Mesendoderm (in vitro differentiated cells): ENCODE measurements around the gene ARF6.
"Not testable (repeated sequence)": the region's sequence is repeated elsewhere in the genome, so short reads cannot be mapped to it uniquely, and the experiment has no call there.

Experiments used
- DNase-seq: peaks from one replicate; pipeline ENCODE4 v3.0.0; 2013
- H2AK5ac ChIP-seq: 2 replicates; pipeline ENCODE4 v1.6.1; 2013; ENCODE audit warnings: low read length, inconsistent platforms
- H2BK120ac ChIP-seq: 2 replicates; pipeline ENCODE4 v1.6.1; 2013; ENCODE audit warnings: low read depth, mild to moderate bottlenecking, low read length, moderate library complexity, mixed read lengths
- H2BK15ac ChIP-seq: replicated peaks from 2 replicates; pipeline ENCODE4 v1.6.1; 2013; ENCODE audit warnings: low read depth, mild to moderate bottlenecking, moderate library complexity
- H2BK5ac ChIP-seq: 2 replicates; pipeline ENCODE4 v1.6.1; 2013; ENCODE audit warnings: low read length, inconsistent platforms
- H3K18ac ChIP-seq: 2 replicates; pipeline ENCODE4 v1.6.1; 2013; ENCODE audit warnings: mild to moderate bottlenecking, low read length, mixed read lengths
- H3K23ac ChIP-seq: one replicate; pipeline ENCODE4 v1.6.1; 2013; ENCODE audit warnings: low read length
- H3K27ac ChIP-seq: 2 replicates; pipeline ENCODE4 v1.5.1; 2013; ENCODE audit warnings: low read depth, mild to moderate bottlenecking, inconsistent platforms, low read length, moderate library complexity
- H3K27me3 ChIP-seq: 2 replicates; pipeline ENCODE4 v1.6.1; 2013; ENCODE audit warnings: low read length, control low read depth, mild to moderate bottlenecking, inconsistent platforms; ENCODE audit not compliant: insufficient read depth, poor library complexity
- H3K36me3 ChIP-seq: 2 replicates; pipeline ENCODE4 v1.6.1; 2013; ENCODE audit warnings: low read length, inconsistent platforms; ENCODE audit not compliant: control insufficient read depth, insufficient read depth
- H3K4ac ChIP-seq: one replicate; pipeline ENCODE4 v1.6.1; 2013; ENCODE audit warnings: low read depth, mild to moderate bottlenecking, low read length, moderate library complexity
- H3K4me1 ChIP-seq: 2 replicates; pipeline ENCODE4 v1.6.1; 2013; ENCODE audit warnings: low read depth, low read length, inconsistent platforms; ENCODE audit not compliant: control insufficient read depth
- H3K4me2 ChIP-seq: 2 replicates; pipeline ENCODE4 v1.6.1; 2013; ENCODE audit warnings: low read length
- H3K4me3 ChIP-seq: 2 replicates; pipeline ENCODE4 v1.5.1; 2013; ENCODE audit warnings: mild to moderate bottlenecking, low read length
- H3K56ac ChIP-seq: one replicate; pipeline ENCODE4 v1.6.1; 2013; ENCODE audit warnings: low read length
- H3K79me1 ChIP-seq: 2 replicates; pipeline ENCODE4 v1.6.1; 2013; ENCODE audit warnings: low read length, inconsistent platforms
- H3K79me2 ChIP-seq: 2 replicates; pipeline ENCODE4 v1.6.1; 2013; ENCODE audit warnings: mild to moderate bottlenecking, low read length; ENCODE audit not compliant: control insufficient read depth, insufficient read depth
- H3K9ac ChIP-seq: 2 replicates; pipeline ENCODE4 v1.6.1; 2013; ENCODE audit warnings: low read length, inconsistent platforms
- H4K5ac ChIP-seq: one replicate; pipeline ENCODE4 v1.6.1; 2013; ENCODE audit warnings: low read length
- H4K8ac ChIP-seq: one replicate; pipeline ENCODE4 v1.6.1; 2013; ENCODE audit warnings: low read depth, mild to moderate bottlenecking, control low read depth, low read length, moderate library complexity
- WGBS: extraction: QIAGEN DNeasy Blood & Tissue Kit; methylation state at CpG from one replicate; pipeline ENCODE4 v1.1.7; 2013; ENCODE audit warnings: low lambda C conversion rate, missing lambda C conversion rate; ENCODE audit not compliant: insufficient coverage; ENCODE audit errors: extremely low coverage; 5-methylcytosine and 5-hydroxymethylcytosine counted together

Gene ARF6

DNA sequence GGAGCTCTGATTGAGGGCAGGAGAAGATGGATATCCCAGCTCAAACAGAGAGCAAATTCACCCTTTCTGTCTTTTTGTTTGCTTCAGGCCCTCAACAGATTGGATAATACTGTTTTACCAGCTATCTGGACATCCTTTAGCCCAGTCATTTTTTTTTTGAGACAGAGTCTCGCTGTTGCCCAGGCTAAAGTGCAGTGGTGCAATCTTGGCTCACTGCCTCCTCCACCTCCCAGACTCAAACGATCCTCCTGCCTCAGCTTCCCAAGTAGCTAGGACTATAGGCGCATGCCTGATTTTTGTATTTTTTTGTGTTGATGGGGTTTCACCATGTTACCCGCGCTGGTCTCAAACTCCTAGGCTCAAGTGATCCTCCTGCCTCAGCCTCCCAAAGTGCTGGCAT lies 40.8 kb downstream of the ARF6 start:
- Histone ChIP-seq H3K56ac (no peak overlapping the region), H3K27me3 (no peaks in the 10 kb centered on the region)
- DNase-seq = no peak

DNA sequence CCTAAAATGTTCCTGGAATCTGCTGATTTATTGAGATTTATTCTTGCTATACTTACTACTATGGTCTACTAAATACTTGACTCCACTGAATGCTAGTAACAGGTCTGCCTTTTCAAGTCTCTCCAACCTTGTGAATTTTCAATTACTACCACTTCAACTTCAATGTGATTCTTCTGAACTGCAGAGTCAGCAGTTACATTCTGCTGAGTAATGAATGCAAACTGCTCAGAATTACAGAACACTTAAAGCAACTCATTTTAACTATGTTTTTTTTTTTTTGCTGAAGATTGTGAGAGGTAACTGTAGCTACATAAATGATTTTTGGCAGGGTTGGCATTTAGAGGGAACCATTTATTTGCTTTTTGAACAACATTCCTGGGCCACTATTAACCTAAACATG lies 41.8 kb downstream of the ARF6 start:
- Histone ChIP-seq H3K4me3 (no peak overlapping the region), H3K27ac (no peak overlapping the region), H3K4me2 (no peak overlapping the region), H2AK5ac (no peak overlapping the region), H3K23ac (no peak overlapping the region), H4K8ac (no peak overlapping the region), H2BK15ac (no peak overlapping the region), H3K4ac (no peak overlapping the region), H3K9ac (no peak overlapping the region), H3K56ac (no peak overlapping the region), H3K79me1 (no peaks in the 10 kb centered on the region), H3K36me3 (no peaks in the 10 kb centered on the region), H3K79me2 (no peaks in the 10 kb centered on the region), H2BK5ac (no peak overlapping the region), H3K18ac (no peak overlapping the region), H3K27me3 (no peaks in the 10 kb centered on the region), H4K5ac (no peak overlapping the region), H3K4me1 (no peaks in the 10 kb centered on the region), H2BK120ac (no peak overlapping the region)
- DNase-seq = no peak

More for the DNA sequence above, 40.8 kb downstream of the ARF6 start:
- Histone ChIP-seq H2AK5ac (no peak overlapping the region), H2BK5ac (no peak overlapping the region), H3K27ac (no peak overlapping the region), H3K4me2 (no peak overlapping the region), H3K4ac (no peak overlapping the region), H3K4me3 (no peak overlapping the region), H3K36me3 (no peaks in the 10 kb centered on the region), H3K79me1 (no peaks in the 10 kb centered on the region), H3K23ac (no peak overlapping the region), H3K79me2 (no peaks in the 10 kb centered on the region), H2BK15ac (no peak overlapping the region), H3K4me1 (no peaks in the 10 kb centered on the region), H3K18ac (no peak overlapping the region), H4K5ac (no peak overlapping the region), H2BK120ac (no peak overlapping the region), H3K9ac (no peak overlapping the region), H4K8ac (no peak overlapping the region)
- WGBS = no CpG with 5 or more reads among the region's 5 CpGs

DNA sequence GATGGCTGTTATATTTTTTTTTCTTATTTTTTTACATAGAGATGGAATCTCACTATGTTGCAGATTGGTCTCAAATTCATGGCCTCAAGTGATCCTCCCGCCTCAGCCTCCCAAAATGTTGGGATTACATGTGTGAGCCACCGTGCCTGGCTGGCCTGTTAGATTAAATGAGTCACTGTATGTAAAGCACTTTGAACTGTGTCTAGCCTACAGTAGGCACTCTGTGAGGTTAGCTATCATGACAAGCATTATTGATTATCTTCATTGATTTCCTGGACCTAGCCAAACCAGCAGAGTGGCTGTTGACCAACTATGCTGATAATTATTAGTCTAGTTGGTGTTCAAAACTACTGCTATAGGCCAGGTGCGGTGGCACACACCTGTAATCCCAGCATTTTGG lies 42.6 kb downstream of the ARF6 start:
- Histone ChIP-seq H3K27ac (no peak overlapping the region), H3K4me2 (no peak overlapping the region), H3K4me3 (no peak overlapping the region), H3K56ac (no peak overlapping the region), H3K27me3 (no peaks in the 10 kb centered on the region), H3K36me3 (no peaks in the 10 kb centered on the region), H2BK120ac (no peak overlapping the region), H4K8ac (no peak overlapping the region), H2BK15ac (no peak overlapping the region), H3K23ac (no peak overlapping the region), H3K18ac (no peak overlapping the region), H3K4me1 (no peaks in the 10 kb centered on the region), H3K79me2 (no peaks in the 10 kb centered on the region), H4K5ac (no peak overlapping the region), H3K9ac (no peak overlapping the region), H2AK5ac (no peak overlapping the region), H3K79me1 (no peaks in the 10 kb centered on the region), H2BK5ac (no peak overlapping the region), H3K4ac (no peak overlapping the region)
- WGBS = no CpG with 5 or more reads among the region's 3 CpGs
- no peak for DNase-seq

DNA sequence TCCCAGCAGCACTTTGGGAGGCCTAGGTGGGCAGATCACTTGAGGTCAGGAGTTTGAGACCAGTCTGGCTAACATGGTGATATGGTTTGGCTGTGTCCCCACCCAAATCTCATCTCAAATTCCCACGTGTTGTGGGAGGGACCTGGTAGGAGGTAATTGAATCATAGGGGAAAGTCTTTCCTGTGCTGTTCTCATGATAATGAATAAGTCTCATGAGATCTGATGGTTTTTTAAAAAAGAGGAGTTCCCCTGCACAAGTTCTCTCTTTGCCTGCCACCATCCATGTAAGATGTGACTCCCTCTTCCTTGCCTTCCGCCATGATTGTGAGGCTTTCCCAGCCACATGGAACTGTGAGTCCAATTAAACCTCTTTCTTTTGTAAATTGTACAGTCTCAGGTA lies 43.4 kb downstream of the ARF6 start:
- not testable (repeated sequence) for H4K8ac ChIP-seq, H3K4ac ChIP-seq, H3K56ac ChIP-seq, H4K5ac ChIP-seq, H2AK5ac ChIP-seq, H3K4me1 ChIP-seq, H2BK120ac ChIP-seq, H3K4me3 ChIP-seq, H3K79me1 ChIP-seq, H3K9ac ChIP-seq, H3K27ac ChIP-seq, DNase-seq, H3K4me2 ChIP-seq, H3K23ac ChIP-seq, H2BK15ac ChIP-seq, H3K36me3 ChIP-seq, H3K79me2 ChIP-seq, H3K18ac ChIP-seq, H3K27me3 ChIP-seq, H2BK5ac ChIP-seq
- WGBS = no CpG with 5 or more reads among the region's 2 CpGs

DNA sequence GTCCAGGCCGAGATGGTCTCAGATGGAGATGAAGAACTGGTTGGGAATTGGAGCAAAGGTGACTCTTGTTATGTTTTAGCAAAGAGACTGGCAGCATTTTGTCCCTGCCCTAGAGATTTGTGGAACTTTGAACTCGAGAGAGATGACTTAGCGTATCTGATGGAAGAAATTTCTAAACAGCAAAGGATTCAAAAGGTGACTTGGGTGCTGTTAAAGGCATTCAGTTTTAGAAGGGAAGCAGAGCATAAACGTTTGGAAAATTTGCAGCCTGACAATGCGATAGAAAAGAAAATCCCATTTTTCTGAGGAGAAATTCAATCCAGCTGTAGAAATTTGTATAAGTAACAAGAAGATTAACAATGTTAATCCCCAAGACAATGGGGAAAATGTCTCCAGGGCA lies 44.0 kb downstream of the ARF6 start:
- H4K5ac ChIP-seq, H3K18ac ChIP-seq, H3K56ac ChIP-seq, H2AK5ac ChIP-seq, H3K23ac ChIP-seq, H3K27me3 ChIP-seq, H3K79me2 ChIP-seq, H3K36me3 ChIP-seq, H2BK120ac ChIP-seq, H3K4me2 ChIP-seq, H3K4ac ChIP-seq, H3K4me3 ChIP-seq, H3K79me1 ChIP-seq, H4K8ac ChIP-seq, H2BK15ac ChIP-seq, H3K27ac ChIP-seq, H3K9ac ChIP-seq, DNase-seq, H3K4me1 ChIP-seq, H2BK5ac ChIP-seq: not testable (repeated sequence)
- no CpG with 5 or more reads among the region's 5 CpGs for WGBS

DNA sequence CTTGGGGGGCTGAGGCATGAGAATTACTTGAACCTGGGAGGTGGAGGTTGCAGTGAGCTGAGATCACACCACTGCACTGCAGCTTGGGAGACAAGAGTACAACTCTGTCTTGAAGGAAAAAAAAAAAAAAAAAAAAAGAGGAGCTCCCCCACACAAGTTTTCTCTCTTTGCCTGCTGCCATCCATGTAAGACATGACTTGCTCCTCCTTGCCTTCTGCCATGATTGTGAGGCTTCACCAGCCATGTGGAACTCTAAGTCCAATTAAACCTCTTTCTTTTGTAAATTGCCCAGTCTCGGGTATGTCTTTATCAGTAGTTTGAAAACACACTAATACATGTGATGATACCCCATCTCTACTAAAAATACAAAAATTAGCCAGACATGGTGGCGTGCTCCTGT lies 46.3 kb downstream of the ARF6 start:
- not testable (repeated sequence) for H2BK5ac ChIP-seq, H3K79me2 ChIP-seq, H2BK120ac ChIP-seq, H2BK15ac ChIP-seq, H3K36me3 ChIP-seq, H3K79me1 ChIP-seq, H4K5ac ChIP-seq, H3K4me1 ChIP-seq, H3K56ac ChIP-seq, H3K9ac ChIP-seq, DNase-seq, H3K27me3 ChIP-seq, H3K4me3 ChIP-seq, H3K18ac ChIP-seq, H3K4ac ChIP-seq, H3K27ac ChIP-seq, H3K4me2 ChIP-seq, H3K23ac ChIP-seq, H4K8ac ChIP-seq, H2AK5ac ChIP-seq
- WGBS = no CpG with 5 or more reads among the region's 2 CpGs
